GM19023 (cell line): ENCODE results near the gene GOLGA6L10.
"Not testable (repeated sequence)": the region's sequence is repeated elsewhere in the genome, so short reads cannot be mapped to it uniquely, and the experiment has no call there.

ENCODE experiments used
- ATAC-seq: cut with Tn5 transposase; IDR thresholded peaks from one replicate; pipeline ENCODE4 v1.9.1; 2021; ENCODE audit warnings: mild to moderate bottlenecking, moderate library complexity; ENCODE audit not compliant: unreplicated experiment

Gene GOLGA6L10, protein sequence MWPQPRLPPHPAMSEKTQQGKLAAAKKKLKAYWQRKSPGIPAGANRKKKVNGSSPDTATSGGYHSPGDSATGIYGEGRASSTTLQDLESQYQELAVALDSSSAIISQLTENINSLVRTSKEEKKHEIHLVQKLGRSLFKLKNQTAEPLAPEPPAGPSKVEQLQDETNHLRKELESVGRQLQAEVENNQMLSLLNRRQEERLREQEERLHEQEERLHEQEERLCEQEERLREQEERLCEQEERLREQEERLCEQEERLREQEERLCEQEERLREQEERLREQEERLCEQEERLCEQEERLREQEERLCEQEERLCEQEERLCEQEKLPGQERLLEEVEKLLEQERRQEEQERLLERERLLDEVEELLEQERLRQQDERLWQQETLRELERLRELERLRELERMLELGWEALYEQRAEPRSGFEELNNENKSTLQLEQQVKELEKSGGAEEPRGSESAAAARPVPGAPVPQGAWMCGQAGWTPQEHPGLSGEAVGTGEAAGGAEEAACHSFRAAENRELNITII

GRCh38 chr15:82349375-82349774 lies at the start of gene GOLGA6L10:
TSS of gene GOLGA6L10 (minus strand) at chr15:82349475. CDS start at chr15:82349375, 100 bp downstream.
- not testable (repeated sequence) for ATAC-seq

DNA sequence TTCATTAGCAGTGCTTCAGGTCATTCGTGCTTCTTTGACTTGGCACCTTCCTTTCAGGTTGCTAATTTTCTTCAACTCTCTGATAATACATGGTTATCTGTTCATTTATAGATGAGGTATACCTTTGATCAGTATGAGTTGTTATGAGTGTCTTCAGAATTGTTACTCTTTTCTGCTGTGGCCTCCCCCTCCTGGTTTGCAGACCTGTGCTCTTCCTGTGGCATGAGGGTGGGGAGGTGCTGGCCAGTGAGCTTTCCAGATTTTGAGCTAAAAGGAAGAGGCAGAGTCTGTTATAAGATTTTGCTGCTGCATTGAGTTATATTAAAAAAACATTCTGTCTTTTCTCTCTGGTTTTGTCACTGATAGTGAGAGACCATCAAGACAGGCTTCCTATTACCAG lies 49.5 kb upstream of the GOLGA6L10 start:
- ATAC-seq = no peak

DNA sequence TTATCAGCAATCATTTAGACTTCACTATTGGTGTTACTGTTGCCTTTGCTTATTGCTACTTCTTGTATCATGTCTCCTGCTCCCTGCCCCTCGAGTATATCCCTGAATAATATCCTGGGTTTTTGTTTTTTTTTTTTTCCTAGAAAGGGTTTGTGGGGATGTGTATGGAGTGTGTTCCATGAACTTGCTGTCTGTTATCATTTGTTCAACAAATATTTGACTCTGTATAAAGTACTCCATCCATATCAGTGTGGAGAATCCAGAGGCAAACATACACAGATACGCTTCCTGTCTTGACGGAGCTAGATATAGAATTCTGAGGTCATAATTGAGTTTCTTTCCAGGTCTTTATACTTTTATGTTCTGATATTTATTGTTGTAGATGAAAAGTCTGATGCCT lies 48.5 kb upstream of the GOLGA6L10 start:
- no peak for ATAC-seq

DNA sequence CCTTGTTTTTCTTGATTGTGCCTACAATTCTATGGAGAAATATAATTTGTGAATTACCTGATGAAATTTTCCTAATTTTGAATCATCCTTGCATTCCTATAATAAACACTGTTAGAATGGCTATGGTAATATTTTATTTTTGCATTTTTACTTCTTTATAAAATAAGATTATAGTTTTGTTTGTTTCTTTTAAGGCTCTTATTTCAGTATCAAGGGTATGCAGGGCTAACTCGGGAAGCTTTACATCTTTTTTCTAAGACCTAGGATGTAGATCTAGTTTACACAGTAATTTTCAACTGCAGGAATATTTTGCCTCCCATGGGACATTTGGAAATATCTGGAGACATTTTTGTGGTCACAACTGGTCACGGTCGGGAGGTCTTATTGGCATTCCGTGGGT lies 46.5 kb upstream of the GOLGA6L10 start:
- ATAC-seq = not testable (repeated sequence)

GRCh38 chr15:82393671-82394070 lies 44.4 kb upstream of the GOLGA6L10 start:
- no peak for ATAC-seq

- ATAC-seq = not testable (repeated sequence)
Observed at GRCh38 chr15:82392077-82392476, 42.8 kb upstream of the GOLGA6L10 start.

- ATAC-seq = not testable (repeated sequence)
Observed at GRCh38 chr15:82390152-82390551, 40.9 kb upstream of the GOLGA6L10 start.

- ATAC-seq = not testable (repeated sequence)
Observed at GRCh38 chr15:82387209-82387608, 37.9 kb upstream of the GOLGA6L10 start.

- not testable (repeated sequence) for ATAC-seq
Observed at GRCh38 chr15:82381330-82381955, 32.2 kb upstream of the GOLGA6L10 start.

DNA sequence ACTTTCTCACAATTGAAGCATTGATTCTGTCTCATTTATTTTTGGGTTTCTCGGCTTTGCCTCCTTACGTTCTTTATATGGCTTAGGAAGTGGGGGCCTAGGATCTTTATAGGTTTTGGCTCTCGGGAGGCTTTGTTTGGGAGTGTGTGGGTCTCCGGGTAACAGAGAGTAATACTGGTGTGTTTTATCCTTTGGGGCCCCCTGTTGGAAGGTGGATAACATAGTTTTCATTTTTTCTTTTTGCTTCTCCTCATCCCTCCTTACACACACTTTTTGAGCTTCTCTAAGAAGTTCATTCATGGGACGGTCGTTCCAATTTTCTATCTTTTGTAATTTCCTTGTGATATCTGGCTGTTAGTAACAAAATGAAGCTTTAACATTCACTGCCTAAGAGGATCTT lies 30.3 kb upstream of the GOLGA6L10 start:
- not testable (repeated sequence) for ATAC-seq

GRCh38 chr15:82373661-82374060 lies 24.4 kb upstream of the GOLGA6L10 start:
- not testable (repeated sequence) for ATAC-seq

DNA sequence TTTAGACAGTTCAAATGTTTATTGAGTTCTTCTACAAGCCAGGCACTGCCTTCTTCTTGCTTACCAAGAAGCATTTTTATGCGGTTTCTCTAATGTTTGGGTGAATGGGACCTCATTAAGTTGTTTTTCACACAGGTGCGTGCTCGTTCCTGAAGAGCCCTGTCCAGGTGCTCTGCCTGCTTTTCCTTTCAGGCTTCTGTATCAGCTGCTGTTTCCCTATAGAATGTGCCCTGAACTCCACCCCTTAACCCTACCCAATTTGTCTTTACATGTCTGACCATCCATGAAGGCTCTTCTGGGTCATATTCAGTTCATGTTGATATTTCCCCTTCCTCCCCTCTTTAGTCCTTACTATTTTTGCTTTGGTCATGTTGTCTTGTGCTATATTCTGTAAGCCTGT lies 22.4 kb upstream of the GOLGA6L10 start:
- ATAC-seq = no peak

- ATAC-seq = not testable (repeated sequence)
Observed at GRCh38 chr15:82367790-82368189, 18.5 kb upstream of the GOLGA6L10 start.

- ATAC-seq = peak; percentile 79
Observed at GRCh38 chr15:82365692-82366323, 16.5 kb upstream of the GOLGA6L10 start.

GRCh38 chr15:82364548-82364947 lies 15.3 kb upstream of the GOLGA6L10 start:
- ATAC-seq = not testable (repeated sequence)

- ATAC-seq = not testable (repeated sequence)
Observed at GRCh38 chr15:82362790-82363189, 13.5 kb upstream of the GOLGA6L10 start.

DNA sequence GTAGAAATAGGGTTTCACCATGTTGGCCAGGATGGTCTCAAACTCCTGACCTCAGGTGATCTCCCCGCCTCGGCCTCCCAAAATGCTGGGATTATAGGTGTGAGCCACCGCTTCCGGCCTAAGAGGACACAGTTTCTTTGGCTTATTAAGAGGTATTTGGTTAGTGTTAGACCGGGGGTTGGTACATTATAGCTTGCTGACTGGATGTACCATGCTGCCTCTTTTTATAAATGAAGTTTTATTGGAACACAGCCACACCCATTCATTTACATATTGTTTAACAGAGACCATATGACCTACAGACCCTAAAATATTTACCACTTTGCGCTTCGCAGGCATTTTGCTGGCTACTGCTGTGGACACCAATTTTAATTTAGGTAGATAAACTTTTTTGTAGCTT lies 11.3 kb upstream of the GOLGA6L10 start:
- not testable (repeated sequence) for ATAC-seq

DNA sequence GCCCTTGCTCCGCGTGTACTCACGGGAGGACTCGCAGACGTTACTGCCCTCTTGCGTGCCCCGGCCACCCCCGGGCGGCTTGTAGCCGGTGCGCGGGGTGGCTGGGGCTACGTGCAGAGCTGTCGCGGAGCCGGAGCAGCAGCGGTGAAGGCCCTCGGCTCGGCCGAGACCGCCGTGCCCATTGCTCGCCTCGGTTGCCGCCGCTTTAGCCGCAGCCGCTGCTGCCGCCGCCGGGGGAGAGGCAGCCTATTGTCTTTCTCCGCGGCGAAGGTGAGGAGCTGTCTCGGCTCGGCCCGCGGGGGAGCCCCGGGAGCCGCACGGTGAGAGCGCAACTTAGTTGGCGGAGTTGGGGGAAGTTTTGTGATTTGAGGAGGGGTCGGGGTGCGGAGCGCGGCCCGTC lies 5.8 kb upstream of the GOLGA6L10 start:
- not testable (repeated sequence) for ATAC-seq

DNA sequence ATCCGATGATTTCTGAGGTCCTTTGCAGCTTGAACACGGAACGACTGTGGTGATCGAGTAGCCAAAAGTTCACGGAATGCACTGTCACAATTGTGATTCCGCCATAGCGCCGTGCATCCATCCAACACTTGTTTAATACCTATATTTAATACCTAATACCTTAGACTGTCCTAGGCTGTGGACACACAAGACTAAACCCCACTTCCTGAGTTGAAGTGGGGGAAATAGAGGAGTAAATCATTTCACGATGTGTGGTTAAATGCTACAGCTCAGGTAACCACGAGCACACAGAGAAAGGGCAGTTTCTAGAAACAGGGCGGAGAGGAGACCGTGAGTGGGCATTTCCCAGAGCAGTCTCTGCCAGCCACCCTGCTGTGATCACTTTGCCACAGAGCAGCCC lies 5.3 kb upstream of the GOLGA6L10 start:
- ATAC-seq = not testable (repeated sequence)

DNA sequence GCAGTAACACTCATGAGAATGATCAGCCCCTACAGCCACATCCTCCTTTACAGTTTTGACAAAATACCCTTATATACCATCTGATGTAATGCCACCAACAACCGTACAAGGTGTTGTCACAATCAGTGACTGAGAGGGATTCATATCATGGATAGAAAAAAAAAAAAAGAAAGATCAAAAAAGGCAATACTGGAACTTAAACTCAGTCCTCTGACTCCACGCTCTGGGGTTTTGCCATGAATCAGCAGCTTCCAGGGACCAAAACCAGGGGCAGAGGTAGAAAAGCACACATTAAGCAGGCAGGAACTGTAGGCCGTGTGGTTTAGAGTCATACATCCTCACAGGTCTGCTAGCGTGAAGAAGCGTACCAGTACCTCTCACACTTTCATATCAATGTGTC lies 1.6 kb downstream of the GOLGA6L10 start:
- ATAC-seq = not testable (repeated sequence)

- not testable (repeated sequence) for ATAC-seq
Observed at GRCh38 chr15:82345176-82345575, 4.1 kb downstream of the GOLGA6L10 start.
